CD4-positive, alpha-beta T cell treated with Interferon alpha-2 for 1 hour (primary cell): Measurements from ENCODE around the gene KIFC3.

Experiments used
- DNase-seq, 2 donors: peaks; one replicate each; pipeline ENCODE4 v3.0.0-alpha.2; 2020 to 2022

Gene KIFC3

DNA sequence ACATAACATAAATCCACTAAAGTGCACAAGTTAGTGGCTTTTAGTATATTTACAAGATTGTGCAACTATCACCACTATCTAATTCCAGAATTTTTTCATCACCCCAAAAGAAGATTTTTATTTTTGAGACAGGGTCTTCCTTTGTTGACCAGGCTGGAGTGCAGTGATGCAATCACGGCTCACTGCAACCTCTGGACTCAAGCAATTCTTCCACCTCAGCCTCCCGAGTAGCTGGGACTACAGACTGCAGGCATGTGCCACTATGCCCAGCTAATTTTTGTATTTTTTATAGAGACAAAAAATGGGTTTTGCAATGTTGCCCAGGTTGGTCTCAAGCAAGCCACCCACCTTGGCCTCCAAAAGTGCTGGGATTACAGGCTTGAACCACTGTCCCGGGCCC is 92.6 kb downstream of the KIFC3 start:
- DNase-seq = no peak
